ENCODE data around the gene FOXRED2. TPM values are rescaled to one million over a fixed set of nuclear protein-coding genes. Genes with fewer than 3 reads are reported as not detected.
A peak's percentile ranks its signal among the peaks of the same experiment; 100 is the strongest.

The FOXRED2 gene
- total RNA-seq, 1 experiment from 2014 or later, result 19.9 TPM

DNA sequence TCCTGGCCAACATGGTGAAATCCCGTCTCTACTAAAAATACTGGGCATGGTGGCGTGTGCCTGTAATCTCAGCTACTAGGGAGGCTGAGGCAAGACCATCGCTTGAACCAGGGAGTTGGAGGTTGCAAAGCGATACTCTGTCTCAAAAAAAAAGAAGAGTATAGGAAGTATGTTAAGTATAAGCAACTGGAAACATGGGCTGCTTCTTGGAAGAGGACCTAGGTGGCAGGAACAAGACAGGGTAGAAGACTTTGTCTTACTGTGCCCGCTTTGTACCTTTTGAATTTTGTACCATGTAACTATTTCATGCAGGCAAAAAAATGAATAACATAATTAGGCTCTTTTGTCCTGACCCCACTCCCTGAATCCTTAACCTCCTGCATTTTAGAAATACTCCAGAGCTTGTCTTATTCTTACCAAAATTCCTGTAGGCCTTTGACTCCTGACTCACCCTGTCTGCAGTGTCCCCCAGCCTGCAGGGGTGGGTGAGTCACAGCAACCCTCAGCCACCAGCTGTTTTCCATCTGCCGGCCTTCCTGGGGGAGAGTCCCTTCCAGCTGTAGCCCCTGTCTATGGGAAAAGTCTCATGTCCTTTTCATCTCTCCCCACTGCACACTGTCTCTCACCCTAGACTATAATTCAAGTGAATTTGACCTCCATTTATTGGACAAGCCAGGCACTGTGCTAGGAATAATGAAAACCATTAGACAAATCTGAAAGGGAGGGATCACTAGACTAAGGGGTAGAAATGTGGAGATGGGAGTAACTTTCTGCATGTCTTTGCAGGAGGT is 67.2 kb downstream of the FOXRED2 start:
- Histone ChIP-seq H4K20me1 (ENCODE audit: insufficient read depth) (no peaks in the 10 kb centered on the region), H3K27ac (ENCODE audit: low read depth, low read length) (no peak overlapping the region), H3K4me3 (replicated peaks in 1 of 2; ENCODE audit: low read depth in 1 of 2, low read length in 2 of 2) (no peak overlapping the region), H3K4me2 (ENCODE audit: low read length) (peak overlapping the region; percentile 57), H3K36me3 (ENCODE audit: control insufficient read depth in 1 of 2, insufficient read depth in 2 of 2, low read length in 2 of 2) (no peaks in the 10 kb centered on the region), H3K27me3 (ENCODE audit: insufficient read depth, low read length) (no peaks in the 10 kb centered on the region), H3K79me2 (ENCODE audit: insufficient read depth, low read length) (no peaks in the 10 kb centered on the region), H3K9me3 (ENCODE audit: control insufficient read depth in 1 of 2, insufficient read depth in 1 of 2, low read depth in 1 of 2, low read length in 2 of 2) (no peaks in the 10 kb centered on the region), H2AFZ (ENCODE audit: low read depth, low read length, poor library complexity, severe bottlenecking) (peak overlapping the region; percentile 40), H3K4me1 (ENCODE audit: control insufficient read depth in 1 of 2, insufficient read depth in 2 of 2, low read length in 2 of 2) (peaks cover 11 to 22% of the 10 kb centered on the region in 2 experiments), H3K9me2 (ENCODE audit: insufficient read depth) (no peaks in the 10 kb centered on the region), H3K9ac (ENCODE audit: low read length) (no peak overlapping the region)
- BruUV-seq (replicated peaks), result no TSS peak
- DNase-seq (ENCODE audit: low read depth, low spot score) (no peak), ATAC-seq (peak; percentile 88)
- RAD21 ChIA-PET (ENCODE audit: low non-redundant PET in 1 of 2, low total read pairs in 2 of 2, uncharacterized antibody in 2 of 2, unreplicated experiment in 2 of 2), result interaction anchor here in 1 of 2 experiments (0.6 kb wide), 1 partner anchor 31 kb away, joined by 4 read pairs; no protein-coding TSS in a partner anchor
- TF ChIP-seq ZNF274 (IDR thresholded peaks at IDR 0.05; ENCODE audit: low read depth, low read length), result no peak
- peak; percentile 72 for TF ChIP-seq JUND (IDR thresholded peaks at IDR 0.05)
- TF ChIP-seq CBX3 (IDR thresholded peaks at IDR 0.05; ENCODE audit: low read depth), result no peak
- TF ChIP-seq, protein P1, sequence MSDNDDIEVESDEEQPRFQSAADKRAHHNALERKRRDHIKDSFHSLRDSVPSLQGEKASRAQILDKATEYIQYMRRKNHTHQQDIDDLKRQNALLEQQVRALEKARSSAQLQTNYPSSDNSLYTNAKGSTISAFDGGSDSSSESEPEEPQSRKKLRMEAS (IDR thresholded peaks at IDR 0.05), result no peak
- TF ChIP-seq, protein P2, sequence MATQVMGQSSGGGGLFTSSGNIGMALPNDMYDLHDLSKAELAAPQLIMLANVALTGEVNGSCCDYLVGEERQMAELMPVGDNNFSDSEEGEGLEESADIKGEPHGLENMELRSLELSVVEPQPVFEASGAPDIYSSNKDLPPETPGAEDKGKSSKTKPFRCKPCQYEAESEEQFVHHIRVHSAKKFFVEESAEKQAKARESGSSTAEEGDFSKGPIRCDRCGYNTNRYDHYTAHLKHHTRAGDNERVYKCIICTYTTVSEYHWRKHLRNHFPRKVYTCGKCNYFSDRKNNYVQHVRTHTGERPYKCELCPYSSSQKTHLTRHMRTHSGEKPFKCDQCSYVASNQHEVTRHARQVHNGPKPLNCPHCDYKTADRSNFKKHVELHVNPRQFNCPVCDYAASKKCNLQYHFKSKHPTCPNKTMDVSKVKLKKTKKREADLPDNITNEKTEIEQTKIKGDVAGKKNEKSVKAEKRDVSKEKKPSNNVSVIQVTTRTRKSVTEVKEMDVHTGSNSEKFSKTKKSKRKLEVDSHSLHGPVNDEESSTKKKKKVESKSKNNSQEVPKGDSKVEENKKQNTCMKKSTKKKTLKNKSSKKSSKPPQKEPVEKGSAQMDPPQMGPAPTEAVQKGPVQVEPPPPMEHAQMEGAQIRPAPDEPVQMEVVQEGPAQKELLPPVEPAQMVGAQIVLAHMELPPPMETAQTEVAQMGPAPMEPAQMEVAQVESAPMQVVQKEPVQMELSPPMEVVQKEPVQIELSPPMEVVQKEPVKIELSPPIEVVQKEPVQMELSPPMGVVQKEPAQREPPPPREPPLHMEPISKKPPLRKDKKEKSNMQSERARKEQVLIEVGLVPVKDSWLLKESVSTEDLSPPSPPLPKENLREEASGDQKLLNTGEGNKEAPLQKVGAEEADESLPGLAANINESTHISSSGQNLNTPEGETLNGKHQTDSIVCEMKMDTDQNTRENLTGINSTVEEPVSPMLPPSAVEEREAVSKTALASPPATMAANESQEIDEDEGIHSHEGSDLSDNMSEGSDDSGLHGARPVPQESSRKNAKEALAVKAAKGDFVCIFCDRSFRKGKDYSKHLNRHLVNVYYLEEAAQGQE (IDR thresholded peaks at IDR 0.05; ENCODE audit: low read depth), result no peak
- TF ChIP-seq FOSL1 (IDR thresholded peaks at IDR 0.05; ENCODE audit: low read depth), result peak; percentile 70
- TF ChIP-seq SP1 (IDR thresholded peaks at IDR 0.05; ENCODE audit: low read depth), result peak; percentile 61
- TF ChIP-seq, protein P3, sequence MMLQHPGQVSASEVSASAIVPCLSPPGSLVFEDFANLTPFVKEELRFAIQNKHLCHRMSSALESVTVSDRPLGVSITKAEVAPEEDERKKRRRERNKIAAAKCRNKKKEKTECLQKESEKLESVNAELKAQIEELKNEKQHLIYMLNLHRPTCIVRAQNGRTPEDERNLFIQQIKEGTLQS (IDR thresholded peaks at IDR 0.05), result no peak
- CTCF ChIA-PET, result no interaction called here
- intact Hi-C loops (cut with micrococcal nuclease), result no loop called here
- POLR2A ChIA-PET, result interaction anchor here (0.6 kb wide), 1 partner anchor 11 kb away, joined by 4 read pairs; no protein-coding TSS in a partner anchor

Other genes with a start within 250 kb of the FOXRED2 start
- 258 TPM for gene MYH9, start 119.1 kb downstream of the FOXRED2 start, total RNA-seq (2021; ENCODE audit: unreplicated experiment)
- gene TXN2, start 25.4 kb downstream of the FOXRED2 start, total RNA-seq (2021; ENCODE audit: unreplicated experiment), result 87.0 TPM
- gene EIF3D, start 22.1 kb upstream of the FOXRED2 start, total RNA-seq (2021; ENCODE audit: unreplicated experiment), result 306 TPM
- not detected for gene CACNG2, start 196.7 kb upstream of the FOXRED2 start, total RNA-seq (2021; ENCODE audit: unreplicated experiment)